Activated CD4-positive, alpha-beta T cell treated with anti-CD3 and anti-CD28 coated beads for 36 hours (primary cell): ENCODE data around the gene NSD1. TPM values are rescaled to one million over a fixed set of nuclear protein-coding genes. Genes with fewer than 3 reads are reported as not detected.

Experiments
- ATAC-seq: fragments of 200-7000 bp; cut with Tn5 transposase; one replicate; pipeline ENCODE4 v1.10.0; 2021; ENCODE audit warnings: mild to moderate bottlenecking, moderate library complexity
- CTCF ChIA-PET: fragments of 350-600 bp; sonication (Branson Sonifier 250); formaldehyde crosslinking; loops from one replicate; lab custom pipeline; 2021; ENCODE audit warnings: antibody characterized with exemption; lab: Charles Lee
- POLR2A ChIA-PET: fragments of 350-600 bp; sonication (Branson Sonifier 250); formaldehyde crosslinking; loops from one replicate; lab custom pipeline; 2021; ENCODE audit warnings: antibody characterized with exemption, inconsistent platforms; lab: Charles Lee
- DNase-seq: peaks from one replicate; pipeline ENCODE4 v3.0.0-alpha.2; 2020
- H3K27ac Mint-ChIP-seq: one replicate; pipeline ENCODE4 v1.8.0; 2021; ENCODE audit warnings: mixed read lengths
- H3K27me3 Mint-ChIP-seq: one replicate; pipeline ENCODE4 v1.8.0; 2021; ENCODE audit warnings: mixed read lengths
- H3K36me3 Mint-ChIP-seq: one replicate; pipeline ENCODE4 v1.8.0; 2021; ENCODE audit warnings: low read depth, mixed read lengths
- H3K4me1 Mint-ChIP-seq: one replicate; pipeline ENCODE4 v1.8.0; 2021; ENCODE audit warnings: mixed read lengths
- H3K4me3 Mint-ChIP-seq: one replicate; pipeline ENCODE4 v1.8.0; 2021; ENCODE audit warnings: mild to moderate bottlenecking, moderate library complexity, mixed read lengths
- H3K9me3 Mint-ChIP-seq: one replicate; pipeline ENCODE4 v1.8.0; 2021; ENCODE audit warnings: low read depth, mixed read lengths
- intact Hi-C, 2 experiments: fragments of 100-400 bp; cut with DNase I in 1 of 2; cut with micrococcal nuclease in 1 of 2; formaldehyde crosslinking; loops; one replicate each; pipeline versions ENCODE4 v1.14.2 to v1.15.1; 2022 to 2024; cut with DNase I, micrococcal nuclease
- total RNA-seq, 2 experiments: library from RNA; stranded (reverse); gene quantifications; one replicate each; pipeline ENCODE4 v1.2.3, GENCODE V29; 2021

NSD1 gene
- total RNA-seq = 10 to 100 TPM; 65.6 to 68.2 TPM

- ChIA-PET CTCF (interaction anchor here (0.6 to 1.0 kb wide), 3 partner anchors 11 to 20 kb away, joined by 3 to 4 read pairs (median 3); no protein-coding TSS in a partner anchor), POLR2A (interaction anchor here (0.5 to 0.6 kb wide), 2 partner anchors 31 to 740 kb away, joined by 3 read pairs; no protein-coding TSS in a partner anchor)
- peak within 1 kb of the TSS; percentile 91 for H3K4me3 Mint-ChIP-seq
- ATAC-seq (peak; percentile 81), DNase-seq (peak; percentile 95)
- peaks cover 34% of the 10 kb centered on the region for H3K36me3 Mint-ChIP-seq
- intact Hi-C loops = loop anchor here (1.0 to 5.0 kb wide), 12 partner anchors 19 to 771 kb away; partner anchors contain the start of genes PRELID1 (in 2 of the 2), RAB24 (in 2 of the 2), GRK6 (in 1 of the 2) and KIAA1191 (in 1 of the 2)
- H3K27ac Mint-ChIP-seq = peak within 1 kb of the TSS; percentile 89
- no peaks in the 10 kb centered on the region for H3K9me3 Mint-ChIP-seq
- H3K27me3 Mint-ChIP-seq = no peaks in the 10 kb centered on the region
- H3K4me1 Mint-ChIP-seq = peaks cover 48% of the 10 kb centered on the region
These were observed at the start of gene NSD1 for GRCh38 chr5:177133096-177133852. TSS of gene NSD1 (plus strand) at chr5:177133773. CDS start at chr5:177135104, 1,331 bp downstream.

GRCh38 chr5:177084175-177084574, 49.4 kb upstream of the NSD1 start:
- no peak overlapping the region for H3K27ac Mint-ChIP-seq
- ChIA-PET CTCF (interaction anchor here (1.0 kb wide), 1 partner anchor 27 kb away, joined by 3 read pairs; no protein-coding TSS in a partner anchor), POLR2A (interaction anchor here (0.6 kb wide), 1 partner anchor 55 kb away, joined by 3 read pairs; no protein-coding TSS in a partner anchor)
- no peaks in the 10 kb centered on the region for H3K9me3 Mint-ChIP-seq
- peaks cover 16% of the 10 kb centered on the region for H3K27me3 Mint-ChIP-seq
- H3K4me3 Mint-ChIP-seq = no peak overlapping the region
- H3K4me1 Mint-ChIP-seq = peaks cover 2% of the 10 kb centered on the region
- no peak for DNase-seq
- intact Hi-C loops = no loop called here
- no peaks in the 10 kb centered on the region for H3K36me3 Mint-ChIP-seq
- ATAC-seq = no peak

GRCh38 chr5:177085985-177086653, 47.5 kb upstream of the NSD1 start:
- Mint-ChIP-seq H3K9me3 (no peaks in the 10 kb centered on the region), H3K36me3 (no peaks in the 10 kb centered on the region), H3K27me3 (peaks cover 18% of the 10 kb centered on the region), H3K4me1 (peaks cover 2% of the 10 kb centered on the region), H3K27ac (no peak overlapping the region), H3K4me3 (peak overlapping the region; percentile 35)
- ChIA-PET POLR2A (interaction anchor here (0.6 kb wide), 1 partner anchor 10 kb away, joined by 3 read pairs; no protein-coding TSS in a partner anchor), CTCF (interaction anchor here (0.6 to 3.1 kb wide), 11 partner anchors 9 to 987 kb away, joined by 3 to 17 read pairs (median 4); no protein-coding TSS in a partner anchor)
- DNase-seq (no peak), ATAC-seq (no peak)
- intact Hi-C loops = loop anchor here in 1 of 2 experiments (1.0 kb wide), 2 partner anchors 225 to 439 kb away; partner anchors contain the start of genes MXD3 and TSPAN17

- Mint-ChIP-seq H3K4me3 (peak within 1 kb of the TSS; percentile 35), H3K9me3 (no peaks in the 10 kb centered on the region), H3K36me3 (no peaks in the 10 kb centered on the region), H3K4me1 (peaks cover 2% of the 10 kb centered on the region), H3K27ac (no peak within 1 kb of the TSS), H3K27me3 (peaks cover 18% of the 10 kb centered on the region)
- peak; percentile 80 for DNase-seq
- intact Hi-C loops = loop anchor here in 1 of 2 experiments (1.0 kb wide), 3 partner anchors 25 to 440 kb away; partner anchors contain the start of genes MXD3 and TSPAN17
- POLR2A ChIA-PET = interaction anchor here (0.6 kb wide), 1 partner anchor 328 kb away, joined by 3 read pairs; no protein-coding TSS in a partner anchor
- CTCF ChIA-PET = interaction anchor here (0.6 to 3.1 kb wide), 7 partner anchors 10 to 415 kb away, joined by 3 to 17 read pairs (median 5); no protein-coding TSS in a partner anchor
- peak; percentile 86 for ATAC-seq
These were observed 46.7 kb upstream of the NSD1 start, which contains the start of gene FGFR4 for GRCh38 chr5:177086654-177087397. TSS of gene FGFR4 (plus strand) at chr5:177086915. CDS start at chr5:177089603, 2,688 bp downstream.

GRCh38 chr5:177087398-177088005, 46.1 kb upstream of the NSD1 start:
- ATAC-seq (no peak), DNase-seq (no peak)
- POLR2A ChIA-PET = interaction anchor here (0.6 kb wide), 1 partner anchor 329 kb away, joined by 3 read pairs; no protein-coding TSS in a partner anchor
- Mint-ChIP-seq H3K27ac (no peak overlapping the region), H3K27me3 (peaks cover 18% of the 10 kb centered on the region), H3K4me1 (peaks cover 2% of the 10 kb centered on the region), H3K9me3 (no peaks in the 10 kb centered on the region), H3K36me3 (no peaks in the 10 kb centered on the region), H3K4me3 (peak overlapping the region; percentile 13)
- intact Hi-C loops = loop anchor here in 1 of 2 experiments (1.0 kb wide), 1 partner anchor 25 kb away; no protein-coding TSS in a partner anchor
- CTCF ChIA-PET = interaction anchor here (0.5 to 3.1 kb wide), 5 partner anchors 23 to 1819 kb away, joined by 3 to 17 read pairs (median 4); no protein-coding TSS in a partner anchor

GRCh38 chr5:177089127-177089526, 44.4 kb upstream of the NSD1 start:
- Mint-ChIP-seq H3K27me3 (peaks cover 14% of the 10 kb centered on the region), H3K9me3 (no peaks in the 10 kb centered on the region), H3K4me3 (no peak overlapping the region), H3K36me3 (no peaks in the 10 kb centered on the region), H3K27ac (no peak overlapping the region), H3K4me1 (peaks cover 2% of the 10 kb centered on the region)
- ChIA-PET POLR2A (no interaction called here), CTCF (interaction anchor here (0.9 to 1.5 kb wide), 3 partner anchors 8 to 24 kb away, joined by 3 to 5 read pairs (median 4); no protein-coding TSS in a partner anchor)
- DNase-seq = no peak
- ATAC-seq = no peak
- intact Hi-C loops = no loop called here

- Mint-ChIP-seq H3K9me3 (no peaks in the 10 kb centered on the region), H3K27ac (no peak overlapping the region), H3K4me1 (peaks cover 2% of the 10 kb centered on the region), H3K4me3 (no peak overlapping the region), H3K36me3 (no peaks in the 10 kb centered on the region), H3K27me3 (peaks cover 12% of the 10 kb centered on the region)
- no peak for DNase-seq
- POLR2A ChIA-PET = no interaction called here
- intact Hi-C loops = no loop called here
- no peak for ATAC-seq
- CTCF ChIA-PET = interaction anchor here (0.9 to 1.5 kb wide), 3 partner anchors 9 to 24 kb away, joined by 3 to 5 read pairs (median 4); no protein-coding TSS in a partner anchor
These were observed 43.5 kb upstream of the NSD1 start for GRCh38 chr5:177089825-177090641.

GRCh38 chr5:177090813-177091212, 42.8 kb upstream of the NSD1 start:
- Mint-ChIP-seq H3K4me1 (peaks cover 2% of the 10 kb centered on the region), H3K36me3 (no peaks in the 10 kb centered on the region), H3K4me3 (no peak overlapping the region), H3K27me3 (peaks cover 10% of the 10 kb centered on the region), H3K9me3 (no peaks in the 10 kb centered on the region), H3K27ac (no peak overlapping the region)
- ChIA-PET POLR2A (no interaction called here), CTCF (no interaction called here)
- ATAC-seq (no peak), DNase-seq (no peak)
- intact Hi-C loops = no loop called here

- POLR2A ChIA-PET = no interaction called here
- ATAC-seq = no peak
- H3K9me3 Mint-ChIP-seq = no peaks in the 10 kb centered on the region
- peaks cover 2% of the 10 kb centered on the region for H3K4me1 Mint-ChIP-seq
- no peak overlapping the region for H3K27ac Mint-ChIP-seq
- intact Hi-C loops = no loop called here
- CTCF ChIA-PET = no interaction called here
- peaks cover 7% of the 10 kb centered on the region for H3K27me3 Mint-ChIP-seq
- H3K36me3 Mint-ChIP-seq = no peaks in the 10 kb centered on the region
- DNase-seq = no peak
- no peak overlapping the region for H3K4me3 Mint-ChIP-seq
These were observed 42.3 kb upstream of the NSD1 start for GRCh38 chr5:177091232-177091631.
